HG03060 (cell line): ENCODE measurements around the gene CDK8.
"Not testable (repeated sequence)": the region's sequence is repeated elsewhere in the genome, so short reads cannot be mapped to it uniquely, and the experiment has no call there.

Source experiments
- ATAC-seq: cut with Tn5 transposase; IDR thresholded peaks from one replicate; pipeline ENCODE4 v1.9.1; 2021; ENCODE audit warnings: low read depth, moderate number of reproducible peaks; ENCODE audit not compliant: unreplicated experiment

Gene CDK8

GRCh38 chr13:26252006-26252405, 1.9 kb upstream of the CDK8 start:
- not testable (repeated sequence) for ATAC-seq

- ATAC-seq, result no peak
Measured at GRCh38 chr13:26253262-26253786, 605 bp upstream of the CDK8 start.

DNA sequence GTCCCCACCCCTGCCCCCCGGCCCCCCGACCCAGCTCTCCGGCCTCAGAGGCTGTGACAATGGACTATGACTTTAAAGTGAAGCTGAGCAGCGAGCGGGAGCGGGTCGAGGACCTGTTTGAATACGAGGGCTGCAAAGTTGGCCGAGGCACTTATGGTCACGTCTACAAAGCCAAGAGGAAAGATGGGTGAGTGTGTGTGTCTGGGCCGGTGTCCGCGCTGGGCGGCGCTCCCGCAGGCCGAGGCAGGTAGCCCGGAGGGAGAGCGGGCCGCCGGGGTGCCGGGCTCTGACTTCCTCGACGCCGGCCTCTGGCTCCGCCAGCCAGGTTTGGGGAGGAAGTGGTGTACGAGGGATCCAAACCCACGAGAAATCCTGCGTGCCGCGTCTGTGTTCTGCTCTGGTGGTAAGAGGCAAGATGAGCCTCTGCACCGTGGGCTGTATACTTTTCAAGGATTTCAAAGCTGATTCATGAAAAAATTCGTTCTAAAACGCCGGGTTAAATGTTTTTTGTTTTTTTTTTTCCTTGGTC, 718 bp downstream of the CDK8 start:
- ATAC-seq, result peak; percentile 18

DNA sequence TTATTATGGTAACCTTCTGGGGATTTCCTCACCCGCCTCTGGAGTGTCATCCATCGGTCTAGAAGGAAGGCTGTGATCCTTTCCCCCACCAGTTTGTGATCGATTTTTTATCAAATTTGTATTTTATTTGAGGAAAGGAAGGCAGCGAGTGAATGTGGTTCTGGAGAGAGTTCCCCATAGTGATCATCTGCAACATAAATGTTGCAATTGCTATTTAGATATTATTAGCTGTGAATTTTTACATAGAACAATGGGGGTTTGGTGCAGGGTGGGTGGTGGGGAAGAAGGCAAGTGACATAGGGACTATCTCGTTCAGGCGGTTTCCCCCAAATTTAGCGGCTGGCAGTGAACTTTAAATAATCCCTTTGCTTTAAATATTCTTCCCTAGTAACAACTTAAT, 1.2 kb downstream of the CDK8 start:
- no peak for ATAC-seq

DNA sequence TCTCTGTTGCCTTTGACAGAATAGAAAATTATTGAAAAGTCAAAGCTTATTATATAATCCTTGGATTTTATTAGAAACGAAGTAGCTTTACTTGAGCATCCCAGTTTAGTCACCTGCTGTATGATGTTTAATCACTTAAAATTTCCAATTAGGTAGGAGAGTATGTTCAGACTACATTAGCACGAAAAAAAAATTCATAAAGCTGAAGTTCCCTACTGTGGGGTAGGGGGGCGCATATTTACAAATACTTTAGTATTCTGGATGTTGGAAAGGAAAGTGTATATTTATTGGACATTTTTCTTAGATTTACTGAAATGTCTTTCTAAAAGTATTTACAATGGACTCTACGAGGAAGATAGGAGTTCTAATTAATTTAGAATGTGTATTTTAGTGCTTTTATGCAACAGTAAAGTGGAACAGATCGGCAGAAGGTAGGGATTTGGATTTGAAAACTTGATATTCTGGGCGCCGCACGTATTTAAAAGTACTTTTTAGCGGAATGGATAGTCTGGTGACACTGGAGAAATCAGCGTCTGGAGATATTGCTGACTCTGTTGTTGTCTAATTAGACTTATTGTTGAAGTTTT, 1.9 kb downstream of the CDK8 start:
- no peak for ATAC-seq

DNA sequence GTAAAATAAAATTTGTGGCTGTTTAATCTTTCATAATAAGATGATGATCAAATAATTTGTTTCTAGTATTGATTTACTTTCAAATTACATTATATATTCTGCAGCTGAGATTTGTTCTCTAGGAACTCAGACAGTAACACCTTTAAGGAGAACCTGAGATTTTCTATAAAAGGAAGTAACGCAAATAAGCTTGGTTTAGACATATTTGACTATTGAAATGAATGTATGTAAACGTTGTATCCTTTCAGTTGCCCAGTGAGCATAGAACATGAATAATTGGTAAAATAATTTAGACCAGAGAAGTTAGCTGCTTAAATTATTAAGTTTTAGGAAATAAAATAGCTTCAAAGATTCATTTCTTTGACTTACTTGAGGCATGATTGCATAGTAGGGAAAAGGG, 3.1 kb downstream of the CDK8 start:
- ATAC-seq, result no peak

DNA sequence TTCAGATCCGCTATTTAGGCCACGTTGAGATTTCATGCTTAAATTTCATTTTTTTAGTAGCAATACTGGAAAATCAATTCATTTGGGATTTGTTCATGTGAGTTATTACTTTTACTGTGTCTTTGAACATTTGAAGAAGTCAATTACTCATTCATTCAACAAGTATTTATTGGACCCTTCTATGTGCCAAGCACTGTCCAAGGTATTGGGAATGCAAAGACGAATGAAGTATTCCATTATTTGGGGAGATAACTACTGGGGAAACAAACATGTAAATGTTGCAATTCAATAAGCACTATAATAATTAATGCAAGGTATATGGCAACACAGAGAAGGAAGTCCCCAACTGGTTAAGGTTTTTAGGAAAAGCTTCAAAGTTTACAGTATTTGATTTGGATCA, 5.7 kb downstream of the CDK8 start:
- no peak for ATAC-seq

DNA sequence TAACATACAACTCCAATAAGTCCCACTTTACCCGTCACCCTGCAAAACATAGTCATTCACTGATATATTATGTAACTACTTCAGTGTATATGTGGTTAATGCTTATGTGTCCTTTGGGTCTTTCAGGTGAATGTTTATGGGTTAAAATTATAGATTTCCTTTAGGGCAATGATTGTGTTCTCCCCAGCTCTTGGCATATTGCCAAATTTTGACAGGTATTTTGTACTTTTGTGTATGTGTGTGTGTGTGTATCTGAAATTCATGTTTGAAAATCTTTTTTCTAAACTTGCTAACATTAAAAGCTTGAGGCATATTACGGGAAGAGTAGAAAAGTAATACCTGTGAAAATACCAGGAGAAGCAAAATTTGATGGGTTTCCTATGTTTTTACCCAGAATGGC, 8.2 kb downstream of the CDK8 start:
- no peak for ATAC-seq

GRCh38 chr13:26266311-26266710, 12.4 kb downstream of the CDK8 start:
- ATAC-seq, result no peak

DNA sequence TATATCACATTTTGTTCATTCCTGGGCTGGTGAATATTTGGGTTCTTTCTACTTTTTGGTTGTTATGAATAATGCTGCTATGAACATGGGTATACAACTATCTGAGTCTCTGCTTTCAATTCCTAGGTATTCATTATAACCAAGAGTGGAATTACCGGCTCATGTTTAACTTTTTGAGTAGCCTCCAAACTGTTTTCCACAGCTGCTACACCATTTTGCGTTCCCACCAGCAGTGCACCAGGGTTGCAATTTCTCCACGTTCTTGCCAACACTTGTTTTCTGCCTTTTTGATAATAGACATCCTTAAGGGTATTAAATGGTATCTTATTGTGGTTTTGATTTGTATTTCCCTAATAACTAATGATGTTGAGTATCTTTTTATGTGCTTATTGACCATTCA, 16.8 kb downstream of the CDK8 start:
- no peak for ATAC-seq

DNA sequence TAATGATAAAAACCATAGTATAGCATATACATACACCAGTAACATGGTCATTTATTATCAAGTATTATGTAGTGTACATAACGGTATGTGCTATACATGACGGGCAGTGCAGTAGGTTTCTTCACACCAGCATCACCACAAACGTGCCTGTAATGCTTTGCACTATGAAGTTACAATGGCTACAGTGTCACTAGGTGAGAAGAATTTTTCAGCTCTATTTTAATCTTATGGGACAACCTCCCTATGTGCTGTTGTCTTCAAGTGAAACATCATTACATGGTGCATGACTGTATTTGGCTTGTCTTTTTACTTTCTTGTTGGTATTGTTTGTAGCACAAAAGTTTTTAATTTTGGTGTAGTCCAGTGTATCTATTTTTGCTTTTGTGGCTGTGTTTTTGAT, 18.7 kb downstream of the CDK8 start:
- no peak for ATAC-seq

DNA sequence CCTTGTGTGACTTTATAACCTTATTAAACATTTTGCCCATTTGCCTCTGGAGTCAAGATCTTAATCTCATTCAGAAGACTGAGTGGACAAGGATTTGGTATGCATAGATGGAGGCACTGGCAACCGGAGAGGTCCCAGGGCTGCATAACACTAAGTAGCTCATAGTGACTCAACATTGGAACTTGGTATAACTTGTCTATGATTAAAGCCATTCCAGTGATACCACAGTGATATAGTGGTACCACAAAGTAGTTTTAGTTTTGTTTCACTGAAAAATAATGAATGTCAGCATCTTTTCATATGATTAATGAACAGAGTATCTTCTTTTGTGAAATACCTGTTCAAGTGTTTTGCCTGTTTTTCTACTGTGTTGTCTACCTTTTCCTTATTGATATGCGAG, 26.4 kb downstream of the CDK8 start:
- no peak for ATAC-seq

- no peak for ATAC-seq
Measured at GRCh38 chr13:26280822-26281221, 26.9 kb downstream of the CDK8 start.

DNA sequence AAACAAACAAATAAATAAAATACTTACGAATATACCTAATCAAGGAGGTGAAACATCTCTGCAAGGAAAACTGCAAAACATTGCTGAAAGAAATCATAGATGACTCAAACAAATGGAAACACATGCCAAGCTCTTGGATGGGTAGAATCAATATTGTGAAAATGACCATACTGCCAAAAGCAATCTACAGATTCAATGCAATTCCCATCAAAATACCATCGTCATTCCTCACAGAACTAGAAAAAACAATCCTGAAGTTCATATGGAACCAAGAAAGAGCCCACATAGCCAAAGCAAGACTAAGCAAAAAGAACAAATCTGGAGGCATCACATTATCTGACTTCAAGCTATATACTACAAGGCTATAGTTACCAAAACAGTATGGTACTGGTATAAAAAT, 32.0 kb downstream of the CDK8 start:
- ATAC-seq, result not testable (repeated sequence)

DNA sequence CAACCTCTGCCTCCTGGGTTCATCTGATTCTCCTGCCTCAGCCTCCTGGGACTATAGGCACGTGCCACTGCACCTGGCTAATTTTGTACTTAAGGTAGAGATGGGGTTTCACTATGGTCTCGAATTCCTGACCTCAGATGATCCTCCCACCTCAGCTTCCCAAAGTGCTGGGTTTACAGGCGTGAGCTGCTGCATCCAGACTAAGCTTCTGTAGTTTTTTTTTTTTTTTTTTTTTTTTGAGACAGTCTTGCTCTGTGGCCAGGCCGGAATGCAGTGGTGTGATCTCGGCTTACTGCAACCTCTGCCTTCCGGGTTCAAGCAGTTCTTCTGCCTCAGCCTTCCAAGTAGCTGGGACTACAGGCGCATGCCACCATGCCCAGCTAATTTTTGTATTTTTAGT, 34.9 kb downstream of the CDK8 start:
- ATAC-seq, result not testable (repeated sequence)

- ATAC-seq, result no peak
Measured at GRCh38 chr13:26295812-26296211, 41.9 kb downstream of the CDK8 start.

- ATAC-seq, result no peak
Measured at GRCh38 chr13:26299168-26299750, 45.3 kb downstream of the CDK8 start.

DNA sequence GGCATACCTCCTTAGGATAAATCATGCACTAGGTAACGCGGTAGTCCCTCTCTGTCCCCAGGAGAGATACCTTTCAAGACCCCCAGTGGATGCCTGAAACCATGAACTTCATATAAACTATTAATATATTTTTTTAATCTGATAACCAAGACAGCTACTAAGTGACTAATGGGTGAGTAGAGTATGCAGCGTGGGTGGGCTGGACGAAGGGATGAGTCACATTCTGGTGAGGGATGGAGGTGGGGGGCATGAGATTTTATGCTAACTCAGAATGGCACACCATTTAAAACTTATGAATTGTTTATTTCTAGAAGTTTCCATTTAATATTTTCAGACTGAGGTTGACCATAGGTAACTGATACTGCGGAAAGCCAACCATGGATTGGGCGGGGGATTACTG, 46.2 kb downstream of the CDK8 start:
- ATAC-seq, result no peak

DNA sequence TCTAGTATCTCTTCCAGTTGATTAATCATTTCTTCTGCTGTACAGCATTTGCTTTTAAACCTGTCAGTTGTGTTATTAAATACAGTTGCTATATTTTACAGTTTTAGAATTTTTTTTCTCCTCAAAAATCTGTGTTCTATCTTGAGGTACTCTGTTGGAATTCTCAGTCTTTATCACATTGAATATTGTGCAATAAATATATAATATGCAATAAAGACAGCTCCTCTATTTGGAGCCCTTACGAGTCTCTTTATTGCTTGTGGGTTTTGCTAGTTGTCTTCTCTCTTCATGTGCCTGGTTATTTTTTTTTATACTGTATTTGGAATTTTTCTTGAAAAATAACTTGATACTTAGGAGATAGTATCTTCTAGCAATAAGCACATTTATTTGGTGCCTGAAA, 51.7 kb downstream of the CDK8 start:
- ATAC-seq, result no peak

GRCh38 chr13:26307701-26308100, 53.8 kb downstream of the CDK8 start:
- no peak for ATAC-seq

GRCh38 chr13:26308250-26308649, 54.3 kb downstream of the CDK8 start:
- no peak for ATAC-seq

DNA sequence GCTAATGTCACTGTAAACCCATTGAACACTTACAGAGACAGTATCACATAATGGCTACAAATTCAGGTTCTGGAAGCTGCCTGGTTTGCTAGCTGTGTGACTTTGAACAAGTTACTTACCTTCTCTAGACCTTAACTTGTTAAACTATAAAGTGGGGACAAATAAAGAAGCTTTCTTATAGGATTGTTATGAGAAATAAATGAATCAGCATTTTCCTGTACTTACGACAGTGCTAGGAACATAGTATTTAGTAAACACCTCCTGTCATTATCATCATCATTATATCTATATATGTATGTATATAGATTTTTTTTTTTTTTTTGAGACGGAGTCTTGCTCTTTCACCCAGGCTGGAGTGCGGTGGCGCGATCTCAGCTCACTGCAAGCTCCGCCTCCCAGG, 54.9 kb downstream of the CDK8 start:
- no peak for ATAC-seq
